ENCODE results near the gene TRIOBP.

TRIOBP gene

GRCh38 chr22:37672206-37672919 lies 24.5 kb upstream of the TRIOBP start:
- DNase-seq, result no peak

GRCh38 chr22:37672920-37673455 lies 23.9 kb upstream of the TRIOBP start:
- DNase-seq, result no peak

GRCh38 chr22:37674248-37674647 lies 22.6 kb upstream of the TRIOBP start:
- no peak for DNase-seq

GRCh38 chr22:37674951-37675929 lies 21.6 kb upstream of the TRIOBP start, which contains the start of gene LGALS1:
LGALS1 (plus strand) TSS chr22:37675636; CDS start chr22:37675703, 67 bp downstream.
- DNase-seq, result peak; percentile 46

GRCh38 chr22:37675930-37676735 lies 20.7 kb upstream of the TRIOBP start:
- no peak for DNase-seq

GRCh38 chr22:37676736-37677492 lies 19.9 kb upstream of the TRIOBP start:
- DNase-seq, result peak; percentile 92

GRCh38 chr22:37677493-37677974 lies 19.3 kb upstream of the TRIOBP start:
- DNase-seq, result no peak

- DNase-seq, result no peak
Observed at GRCh38 chr22:37678372-37678771, 18.5 kb upstream of the TRIOBP start.

GRCh38 chr22:37679670-37680069 lies 17.2 kb upstream of the TRIOBP start:
- DNase-seq, result no peak

GRCh38 chr22:37680191-37680851 lies 16.5 kb upstream of the TRIOBP start:
- DNase-seq, result no peak

- no peak for DNase-seq
Observed at GRCh38 chr22:37681001-37681424, 15.8 kb upstream of the TRIOBP start.

- DNase-seq, result peak; percentile 69
Observed at GRCh38 chr22:37681556-37682049, 15.2 kb upstream of the TRIOBP start.

GRCh38 chr22:37684803-37685615 lies 11.8 kb upstream of the TRIOBP start:
- no peak for DNase-seq

- DNase-seq, result peak; percentile 76
Observed at GRCh38 chr22:37686002-37686982, 10.6 kb upstream of the TRIOBP start, which contains the start of gene NOL12. NOL12 (plus strand) TSS chr22:37686343; CDS start chr22:37686393, 50 bp downstream.

- no peak for DNase-seq
Observed at GRCh38 chr22:37690407-37690806, 6.4 kb upstream of the TRIOBP start.

GRCh38 chr22:37690901-37691504 lies 5.8 kb upstream of the TRIOBP start:
- DNase-seq, result no peak

- DNase-seq, result no peak
Observed at GRCh38 chr22:37692627-37693285, 4.1 kb upstream of the TRIOBP start.

Measured in stimulated activated CD4-positive, alpha-beta T cell treated with anti-CD3 and anti-CD28 coated beads, Interleukin-4, amount 100 ng/mL, for 1 hour (primary cell).